K562 (cell line): Measurements from ENCODE around the gene GOLPH3L. TPM values are rescaled to one million over a fixed set of nuclear protein-coding genes. Genes with fewer than 3 reads are reported as not detected.

ENCODE experiments used
- ADNP ChIP-seq: fragments of 200-800 bp; sonication (Bioruptor generic); IDR thresholded peaks from 2 replicates; pipeline ENCODE4 v1.6.1; 2016; ENCODE audit warnings: missing genetic modification characterization, missing compliant biosample characterization
- ATF2 ChIP-seq: sonication (generic); formaldehyde crosslinking; IDR thresholded peaks from 2 replicates; pipeline ENCODE4 v1.8.1; 2022; ENCODE audit warnings: missing genetic modification reagents
- EP300 ChIP-seq: IDR thresholded peaks from 2 replicates; pipeline ENCODE4 v1.6.1; 2012; ENCODE audit warnings: low read length, improper control_type of control experiment
- FOXO4 ChIP-seq: fragments of 450-650 bp; formaldehyde crosslinking; IDR thresholded peaks from 2 replicates; pipeline ENCODE4 v1.4.0; 2020; ENCODE audit warnings: mild to moderate bottlenecking, moderate library complexity
- HDAC1 ChIP-seq, 2 experiments: fragments of 450-650 bp; IDR thresholded peaks; 2 replicates each; pipeline ENCODE4 v1.6.1; 2016 to 2017; ENCODE audit warnings: inconsistent platforms in 1 of 2, mild to moderate bottlenecking in 1 of 2, moderate library complexity in 1 of 2
- LARP7 ChIP-seq: fragments of 450-650 bp; IDR thresholded peaks from 2 replicates; pipeline ENCODE4 v1.6.1; 2016
- MBD1 ChIP-seq: fragments of 250-450 bp; sonication (Bioruptor Pico); IDR thresholded peaks from 2 replicates; pipeline ENCODE4 v1.8.0; 2022; ENCODE audit warnings: inconsistent platforms
- NFIX ChIP-seq: fragments of 250-450 bp; sonication (Bioruptor Pico); IDR thresholded peaks from 2 replicates; pipeline ENCODE4 v1.4.0; 2020; ENCODE audit warnings: low read depth, mild to moderate bottlenecking, moderate library complexity
- SMARCC2 ChIP-seq: fragments of 450-650 bp; IDR thresholded peaks from 2 replicates; pipeline ENCODE4 v1.6.1; 2017; ENCODE audit warnings: antibody characterized with exemption, moderate library complexity, mild to moderate bottlenecking, low read depth
- STAG1 ChIP-seq: sonication (generic); formaldehyde crosslinking; IDR thresholded peaks from 2 replicates; pipeline ENCODE4 v1.5.0; 2020; ENCODE audit warnings: missing genetic modification reagents, borderline replicate concordance
- ZBTB8A ChIP-seq: fragments of 450-650 bp; IDR thresholded peaks from 2 replicates; pipeline ENCODE4 v1.6.1; 2018; ENCODE audit warnings: mild to moderate bottlenecking, moderate library complexity; ENCODE audit not compliant: partially characterized antibody
- ZC3H8 ChIP-seq: fragments of 450-650 bp; IDR thresholded peaks from 2 replicates; pipeline ENCODE4 v1.6.1; 2017
- ZNF174 ChIP-seq: fragments of 250-450 bp; sonication (Bioruptor Pico); IDR thresholded peaks from 2 replicates; pipeline ENCODE4 v1.4.0; 2020; ENCODE audit warnings: mild to moderate bottlenecking
- ZNF512 ChIP-seq: IDR thresholded peaks from 2 replicates; pipeline ENCODE4 v1.6.1; 2016; ENCODE audit warnings: missing genetic modification characterization, missing compliant biosample characterization
- ZNF668 ChIP-seq: fragments of 250-450 bp; sonication (Bioruptor Pico); IDR thresholded peaks from 2 replicates; pipeline ENCODE4 v1.8.0; 2022; ENCODE audit warnings: mild to moderate bottlenecking, inconsistent platforms
- polyA plus RNA-seq, 8 experiments: library from polyadenylated mRNA; depleted of rRNA in 4 of 8; stranded (reverse) in 5 of 8; unstranded in 3 of 8; fragments of >200 nt; fragmentation: Nextera tagmentation in 2 of 8; fragmentation: Illumina TruSeq in 1 of 8; extraction: Ambion mirVana in 2 of 8; extraction: Trizol in 1 of 8; gene quantifications; 2 replicates each; pipeline versions ENCODE4 v1.2.1 to v1.2.3, GENCODE V29; 2011 to 2014; ENCODE audit warnings: inconsistent platforms in 1 of 8, missing spikeins in 1 of 8
- total RNA-seq, 7 experiments: library from RNA; depleted of rRNA in 6 of 7; stranded (reverse); fragments of >200 nt in 6 of 7; fragmentation: Illumina TruSeq in 2 of 7; extraction: Trizol in 2 of 7; gene quantifications; 2 replicates each; pipeline versions ENCODE4 v1.2.1 to v1.2.3, GENCODE V29; 2011 to 2021; ENCODE audit warnings: low replicate concordance in 1 of 7
- TF ChIP-seq, protein P1 (sequence below): IDR thresholded peaks from 2 replicates; pipeline ENCODE4 v1.6.1; 2011; ENCODE audit not compliant: insufficient read length; ENCODE audit errors: extremely low read depth
- TF ChIP-seq, protein P2 (sequence below): sonication (generic); formaldehyde crosslinking; IDR thresholded peaks from 2 replicates; pipeline ENCODE4 v1.8.0; 2022; ENCODE audit warnings: mild to moderate bottlenecking, low read depth, missing genetic modification reagents
- TF ChIP-seq, protein P3 (sequence below): IDR thresholded peaks from 2 replicates; pipeline ENCODE4 v1.6.1; 2014; ENCODE audit warnings: antibody characterized with exemption

Gene GOLPH3L
- total and polyA plus RNA-seq, 9 of the 15 experiments (the other 6 are each of a cell fraction or from before 2014, with no cell fraction given), result 8.1 to 42.1 (median 21.6) TPM

DNA sequence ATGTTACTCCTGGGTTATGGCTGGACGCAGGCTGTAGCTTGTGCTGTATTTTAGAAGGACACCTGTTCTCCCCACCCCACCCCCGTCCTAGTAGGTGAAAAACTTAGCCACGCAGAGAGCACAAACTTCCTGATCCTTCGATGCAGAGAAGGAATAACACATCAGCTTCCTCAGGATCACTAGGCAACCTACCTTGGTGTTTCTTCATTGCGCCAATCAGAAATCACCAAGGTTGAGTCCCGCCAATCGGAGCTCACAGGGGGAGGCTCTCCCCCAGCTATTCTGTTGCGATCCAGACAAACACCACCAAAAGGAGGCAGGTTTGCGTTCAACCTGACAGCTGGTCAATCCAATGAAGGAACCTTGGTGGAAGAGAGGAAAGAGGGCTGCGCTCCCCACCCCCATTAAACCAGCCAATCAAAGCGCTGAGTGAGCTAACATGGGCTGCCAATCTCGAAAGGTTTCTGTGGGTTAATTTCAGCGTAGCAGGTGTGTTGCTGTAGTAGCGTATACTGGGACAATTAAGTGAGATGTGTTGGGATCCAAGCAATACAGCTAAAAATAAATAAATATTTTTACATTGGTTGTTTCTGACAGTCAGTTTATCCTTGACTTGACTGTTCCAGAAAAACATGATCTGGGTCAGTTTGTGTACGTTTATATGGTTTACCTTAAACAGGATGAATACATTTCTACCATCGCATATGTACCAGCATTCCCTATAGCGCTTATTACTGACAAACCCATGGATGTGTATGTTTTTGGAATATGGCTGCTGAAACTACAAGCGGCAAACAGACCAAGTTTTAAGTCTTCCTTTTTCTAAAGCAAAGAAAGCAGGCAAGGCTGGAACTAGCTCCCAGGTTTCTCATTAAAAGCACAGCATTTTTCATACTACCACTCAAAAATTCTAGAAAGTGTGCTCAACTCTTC lies at the start of gene GOLPH3L (continued):
- no peak for TF ChIP-seq ZBTB8A
- TF ChIP-seq ZNF512 (tag), result no peak
- TF ChIP-seq ATF2 (CRISPR knock-in tag), result no peak
- no peak for TF ChIP-seq FOXO4 (CRISPR knock-in tag)
- TF ChIP-seq HDAC1 (IDR thresholded peaks at IDR 0.05), result peak in 1 of 2 experiments; percentile 75; a peak in 1 of 4 replicates
- TF ChIP-seq EP300, result no peak
- no peak for TF ChIP-seq LARP7
- TF ChIP-seq, protein P1, sequence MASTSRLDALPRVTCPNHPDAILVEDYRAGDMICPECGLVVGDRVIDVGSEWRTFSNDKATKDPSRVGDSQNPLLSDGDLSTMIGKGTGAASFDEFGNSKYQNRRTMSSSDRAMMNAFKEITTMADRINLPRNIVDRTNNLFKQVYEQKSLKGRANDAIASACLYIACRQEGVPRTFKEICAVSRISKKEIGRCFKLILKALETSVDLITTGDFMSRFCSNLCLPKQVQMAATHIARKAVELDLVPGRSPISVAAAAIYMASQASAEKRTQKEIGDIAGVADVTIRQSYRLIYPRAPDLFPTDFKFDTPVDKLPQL, result no peak
- TF ChIP-seq, protein P2, sequence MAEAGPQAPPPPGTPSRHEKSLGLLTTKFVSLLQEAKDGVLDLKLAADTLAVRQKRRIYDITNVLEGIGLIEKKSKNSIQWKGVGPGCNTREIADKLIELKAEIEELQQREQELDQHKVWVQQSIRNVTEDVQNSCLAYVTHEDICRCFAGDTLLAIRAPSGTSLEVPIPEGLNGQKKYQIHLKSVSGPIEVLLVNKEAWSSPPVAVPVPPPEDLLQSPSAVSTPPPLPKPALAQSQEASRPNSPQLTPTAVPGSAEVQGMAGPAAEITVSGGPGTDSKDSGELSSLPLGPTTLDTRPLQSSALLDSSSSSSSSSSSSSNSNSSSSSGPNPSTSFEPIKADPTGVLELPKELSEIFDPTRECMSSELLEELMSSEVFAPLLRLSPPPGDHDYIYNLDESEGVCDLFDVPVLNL (CRISPR knock-in tag), result no peak
- no peak for TF ChIP-seq ZNF668 (CRISPR knock-in tag)
- no peak for TF ChIP-seq NFIX (CRISPR knock-in tag)
- no peak for TF ChIP-seq MBD1 (CRISPR knock-in tag)
- TF ChIP-seq, protein P3, sequence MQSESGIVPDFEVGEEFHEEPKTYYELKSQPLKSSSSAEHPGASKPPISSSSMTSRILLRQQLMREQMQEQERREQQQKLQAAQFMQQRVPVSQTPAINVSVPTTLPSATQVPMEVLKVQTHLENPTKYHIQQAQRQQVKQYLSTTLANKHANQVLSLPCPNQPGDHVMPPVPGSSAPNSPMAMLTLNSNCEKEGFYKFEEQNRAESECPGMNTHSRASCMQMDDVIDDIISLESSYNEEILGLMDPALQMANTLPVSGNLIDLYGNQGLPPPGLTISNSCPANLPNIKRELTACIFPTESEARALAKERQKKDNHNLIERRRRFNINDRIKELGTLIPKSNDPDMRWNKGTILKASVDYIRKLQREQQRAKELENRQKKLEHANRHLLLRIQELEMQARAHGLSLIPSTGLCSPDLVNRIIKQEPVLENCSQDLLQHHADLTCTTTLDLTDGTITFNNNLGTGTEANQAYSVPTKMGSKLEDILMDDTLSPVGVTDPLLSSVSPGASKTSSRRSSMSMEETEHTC, result no peak
- TF ChIP-seq ZC3H8, result no peak
- no peak for TF ChIP-seq ADNP (tag)
- TF ChIP-seq SMARCC2, result no peak
- TF ChIP-seq ZNF174 (CRISPR knock-in tag), result no peak
- no peak for TF ChIP-seq STAG1 (CRISPR knock-in tag)
